GM23338 (cell line): ENCODE results near the gene PRPF18. TPM values are rescaled to one million over a fixed set of nuclear protein-coding genes. Genes with fewer than 3 reads are reported as not detected.
A peak's percentile ranks its signal among the peaks of the same experiment; 100 is the strongest.

Experiments
- ATAC-seq: fragments of 200-7000 bp; cut with Tn5 transposase; 3 replicates; pipeline ENCODE4 v1.9.1; 2020
- DNase-seq: peaks from one replicate; pipeline ENCODE4 v3.0.0-alpha.2; 2015; ENCODE audit warnings: low spot score
- H2AFZ ChIP-seq: fragments of 200-600 bp; sonication (generic); 2 replicates; pipeline ENCODE4 v1.8.0; 2016; ENCODE audit warnings: antibody characterized with exemption, mild to moderate bottlenecking, moderate library complexity
- H3F3A ChIP-seq: fragments of 200-600 bp; sonication (generic); replicated peaks from 2 replicates; pipeline ENCODE4 v1.8.0; 2017; ENCODE audit warnings: antibody characterized with exemption, mixed run types, low read depth
- H3K27ac ChIP-seq: fragments of 200-600 bp; sonication (generic); 2 replicates; pipeline ENCODE4 v1.6.1; 2016; ENCODE audit warnings: low read depth
- H3K27me3 ChIP-seq: fragments of 200-600 bp; sonication (generic); 2 replicates; pipeline ENCODE4 v1.8.0; 2016; ENCODE audit warnings: mild to moderate bottlenecking, mixed run types, moderate library complexity; ENCODE audit not compliant: insufficient read depth
- H3K36me3 ChIP-seq: fragments of 200-600 bp; sonication (generic); 2 replicates; pipeline ENCODE4 v1.8.0; 2016; ENCODE audit warnings: mild to moderate bottlenecking; ENCODE audit not compliant: insufficient read depth
- H3K4me1 ChIP-seq: fragments of 200-600 bp; sonication (generic); 2 replicates; pipeline ENCODE4 v1.8.0; 2016; ENCODE audit warnings: mild to moderate bottlenecking, moderate library complexity; ENCODE audit not compliant: insufficient read depth
- H3K4me2 ChIP-seq: fragments of 200-600 bp; sonication (generic); 2 replicates; pipeline ENCODE4 v1.7.1; 2017; ENCODE audit warnings: mixed run types
- H3K4me3 ChIP-seq: fragments of 200-600 bp; sonication (generic); 2 replicates; pipeline ENCODE4 v1.6.1; 2016; ENCODE audit warnings: mixed run types
- H3K79me2 ChIP-seq: fragments of 200-600 bp; sonication (generic); replicated peaks from 2 replicates; pipeline ENCODE4 v1.8.0; 2017; ENCODE audit warnings: mild to moderate bottlenecking; ENCODE audit not compliant: insufficient read depth
- H3K9me2 ChIP-seq: fragments of 200-600 bp; sonication (generic); 2 replicates; pipeline ENCODE4 v1.8.0; 2017; ENCODE audit not compliant: insufficient read depth
- H4K20me1 ChIP-seq: fragments of 200-600 bp; sonication (generic); replicated peaks from 2 replicates; pipeline ENCODE4 v1.8.0; 2017; ENCODE audit warnings: mild to moderate bottlenecking; ENCODE audit not compliant: insufficient read depth
- H3K27ac Mint-ChIP-seq: 2 replicates; pipeline ENCODE4 v1.8.0; 2020; ENCODE audit warnings: inconsistent platforms, mild to moderate bottlenecking, moderate library complexity, mixed read lengths
- H3K27me3 Mint-ChIP-seq: 3 replicates; pipeline ENCODE4 v1.8.0; 2022; ENCODE audit warnings: low read depth, mild to moderate bottlenecking, moderate library complexity, mixed read lengths, inconsistent platforms; ENCODE audit not compliant: insufficient read depth, poor library complexity
- H3K36me3 Mint-ChIP-seq: 3 replicates; pipeline ENCODE4 v1.8.0; 2021; ENCODE audit warnings: low read depth, mild to moderate bottlenecking, inconsistent platforms, moderate library complexity, mixed read lengths
- H3K4me1 Mint-ChIP-seq: 3 replicates; pipeline ENCODE4 v1.8.0; 2020; ENCODE audit warnings: mild to moderate bottlenecking, inconsistent platforms, mixed read lengths
- H3K4me3 Mint-ChIP-seq: 3 replicates; pipeline ENCODE4 v1.8.0; 2021; ENCODE audit warnings: moderate library complexity, mild to moderate bottlenecking, inconsistent platforms, mixed read lengths
- H3K9me3 Mint-ChIP-seq: 3 replicates; pipeline ENCODE4 v1.8.0; 2020; ENCODE audit warnings: moderate library complexity, mild to moderate bottlenecking, inconsistent platforms, mixed read lengths
- ETS1 ChIP-seq: IDR thresholded peaks from 2 replicates; pipeline ENCODE4 v1.6.1; 2016; ENCODE audit warnings: antibody characterized with exemption
- EZH2 ChIP-seq: fragments of 200-600 bp; sonication (generic); IDR thresholded peaks from one replicate; pipeline ENCODE4 v1.8.0; 2017; ENCODE audit warnings: antibody characterized with exemption, mild to moderate bottlenecking, low read depth; ENCODE audit not compliant: unreplicated experiment
- EZH2phosphoT487 ChIP-seq: fragments of 200-600 bp; sonication (generic); IDR thresholded peaks from one replicate; pipeline ENCODE4 v1.8.1; 2018; ENCODE audit warnings: antibody characterized with exemption; ENCODE audit not compliant: unreplicated experiment
- JUNB ChIP-seq: IDR thresholded peaks from one replicate; pipeline ENCODE4 v1.6.1; 2016; ENCODE audit warnings: antibody characterized with exemption; ENCODE audit not compliant: unreplicated experiment
- POLR2AphosphoS5 ChIP-seq: IDR thresholded peaks from 2 replicates; pipeline ENCODE4 v1.6.1; 2016; ENCODE audit warnings: antibody characterized with exemption, low read depth
- REST ChIP-seq: IDR thresholded peaks from one replicate; pipeline ENCODE4 v1.6.1; 2018; ENCODE audit warnings: antibody characterized with exemption; ENCODE audit not compliant: unreplicated experiment
- STAT1 ChIP-seq: IDR thresholded peaks from one replicate; pipeline ENCODE4 v1.6.1; 2016; ENCODE audit warnings: antibody characterized with exemption; ENCODE audit not compliant: unreplicated experiment
- ZNF114 ChIP-seq: fragments of 250-450 bp; sonication (Bioruptor Pico); IDR thresholded peaks from 2 replicates; pipeline ENCODE4 v1.5.0; 2020; ENCODE audit warnings: mild to moderate bottlenecking, moderate library complexity
- ZNF331 ChIP-seq: fragments of 250-450 bp; sonication (Bioruptor Pico); IDR thresholded peaks from 2 replicates; pipeline ENCODE4 v1.5.0; 2020; ENCODE audit warnings: low read depth, mild to moderate bottlenecking, moderate library complexity
- ZNF462 ChIP-seq: fragments of 250-450 bp; sonication (Bioruptor Pico); IDR thresholded peaks from 2 replicates; pipeline ENCODE4 v1.5.0; 2020; ENCODE audit warnings: mild to moderate bottlenecking, moderate library complexity
- polyA plus RNA-seq: library from polyadenylated mRNA; unstranded; fragments of >200 nt; fragmentation: Nextera tagmentation; extraction: Ambion mirVana; gene quantifications from 2 replicates; pipeline ENCODE4 v1.2.1, GENCODE V29; 2016
- total RNA-seq: library from RNA; depleted of rRNA; stranded (reverse); fragments of >200 nt; shearing (Covaris generic); gene quantifications from 2 replicates; pipeline ENCODE4 v1.2.3, GENCODE V29; 2014

Gene PRPF18
- total and polyA plus RNA-seq, 2 experiments from 2014 or later: 15.1 to 17.2 TPM

GRCh38 chr10:13608246-13608853, 21.6 kb downstream of the PRPF18 start:
- Histone ChIP-seq H2AFZ (no peak overlapping the region), H3K4me3 (no peak overlapping the region), H3K4me1 (0 out of 2 replicates have a peak, but pooled peaks cover 8% of the 10 kb centered on the region), H3K27me3 (no peaks in the 10 kb centered on the region), H3K4me2 (peak overlapping the region; percentile 52; the same call in 1 of the 2 replicates), H3K79me2 (no peaks in the 10 kb centered on the region), H3F3A (no peaks in the 10 kb centered on the region), H3K27ac (peak overlapping the region; percentile 57; the same call in 1 of the 2 replicates), H3K36me3 (no peaks in the 10 kb centered on the region), H4K20me1 (no peaks in the 10 kb centered on the region), H3K9me2 (no peaks in the 10 kb centered on the region)
- H3K9me3 Mint-ChIP-seq: no peaks in the 10 kb centered on the region
- H3K4me1 Mint-ChIP-seq: peaks cover 11% of the 10 kb centered on the region; the same call in 2 of the 3 replicates
- TF ChIP-seq EZH2: no peak
- no peak for TF ChIP-seq STAT1
- no peak for TF ChIP-seq ZNF331 (CRISPR knock-in tag)
- TF ChIP-seq JUNB: no peak
- TF ChIP-seq ZNF114 (CRISPR knock-in tag): no peak
- TF ChIP-seq POLR2AphosphoS5: no peak
- no peak for TF ChIP-seq REST
- no peak for TF ChIP-seq EZH2phosphoT487
- no peak for TF ChIP-seq ETS1
- no peak for TF ChIP-seq ZNF462 (CRISPR knock-in tag)
- H3K36me3 Mint-ChIP-seq: peaks cover 15% of the 10 kb centered on the region; the same call in 2 of the 3 replicates
- H3K4me3 Mint-ChIP-seq: no peak overlapping the region
- H3K27ac Mint-ChIP-seq: peak overlapping the region; percentile 45
- DNase-seq (peak; percentile 56), ATAC-seq (peak; percentile 84)
- H3K27me3 Mint-ChIP-seq: no peaks in the 10 kb centered on the region
